Prostate gland (tissue), 2 donors: ENCODE measurements around the gene BCAN. TPM values are rescaled to one million over a fixed set of nuclear protein-coding genes. Genes with fewer than 3 reads are reported as not detected.

Experiments
- DNase-seq: peaks from one replicate; pipeline ENCODE4 v3.0.0-alpha.2; 2019; ENCODE audit warnings: low spot score
- H3K27ac ChIP-seq, 2 donors: fragments of 200-600 bp; sonication (generic); 2 replicates each; pipeline ENCODE4 v1.5.1; 2017 to 2019
- H3K27me3 ChIP-seq: fragments of 200-600 bp; sonication (generic); replicated peaks from 2 replicates; pipeline ENCODE4 v1.5.1; 2019; ENCODE audit not compliant: insufficient read depth
- H3K36me3 ChIP-seq, 2 donors: fragments of 200-600 bp; sonication (generic); 1 replicate in 1 of 2; 2 replicates in 1 of 2; pipeline versions ENCODE4 v1.5.1 to v1.8.1; 2017 to 2019
- H3K4me1 ChIP-seq: fragments of 200-600 bp; sonication (generic); replicated peaks from 2 replicates; pipeline ENCODE4 v1.5.1; 2019
- H3K4me3 ChIP-seq, 2 donors: fragments of 200-600 bp; sonication (generic); 2 replicates each; pipeline ENCODE4 v1.5.1; 2017 to 2019
- H3K9me3 ChIP-seq: fragments of 200-600 bp; sonication (generic); 2 replicates; pipeline ENCODE4 v1.5.1; 2017
- CTCF ChIP-seq, 4 experiments: fragments of 200-600 bp in 2 of 4; fragments of 450-650 bp in 2 of 4; sonication (generic) in 2 of 4; IDR thresholded peaks; 1 replicate in 3 of 4; 2 replicates in 1 of 4; pipeline ENCODE4 v1.5.1; 2016 to 2019; ENCODE audit warnings: antibody characterized with exemption in 4 of 4, mild to moderate bottlenecking in 2 of 4, moderate library complexity in 2 of 4
- POLR2A ChIP-seq: fragments of 450-650 bp; IDR thresholded peaks from one replicate; pipeline ENCODE4 v1.6.1; 2016; ENCODE audit warnings: antibody characterized with exemption, mild to moderate bottlenecking
- POLR2AphosphoS5 ChIP-seq: sonication (generic); formaldehyde crosslinking; IDR thresholded peaks from one replicate; pipeline ENCODE4 v1.6.1; 2017; ENCODE audit warnings: antibody characterized with exemption
- WGBS: methylation state at CpG from one replicate; pipeline ENCODE4 v1.1.5; 2018; 5-methylcytosine and 5-hydroxymethylcytosine counted together
- intact Hi-C: fragments of 100-400 bp; cut with DNase I; formaldehyde crosslinking; loops from one replicate; pipeline ENCODE4 v1.14.2; 2022
- total RNA-seq, 2 donors: library from RNA; depleted of rRNA; stranded (reverse); fragments of >200 nt; gene quantifications; one replicate each; pipeline ENCODE4 v1.1.0, GENCODE V29; 2016

The BCAN gene
- total RNA-seq, 2 donors from 2014 or later = 4.9 TPM; not detected in 1

- H3K9me3 ChIP-seq = no peaks in the 10 kb centered on the region
- no peaks in the 10 kb centered on the region for H3K4me1 ChIP-seq
- WGBS = 82% methylated on average over 7 of the region's 7 CpGs
- no peak for DNase-seq
- no peak overlapping the region for H3K4me3 ChIP-seq
- peaks cover 26% of the 10 kb centered on the region for H3K27me3 ChIP-seq
- intact Hi-C loops = no loop called here
- TF ChIP-seq POLR2A (no peak), POLR2AphosphoS5 (no peak), CTCF (IDR thresholded peaks at IDR 0.05) (no peak)
- no peaks in the 10 kb centered on the region for H3K36me3 ChIP-seq
- no peak overlapping the region for H3K27ac ChIP-seq
Observed at GRCh38 chr1:156643778-156644092, 1.8 kb downstream of the BCAN start.

DNA sequence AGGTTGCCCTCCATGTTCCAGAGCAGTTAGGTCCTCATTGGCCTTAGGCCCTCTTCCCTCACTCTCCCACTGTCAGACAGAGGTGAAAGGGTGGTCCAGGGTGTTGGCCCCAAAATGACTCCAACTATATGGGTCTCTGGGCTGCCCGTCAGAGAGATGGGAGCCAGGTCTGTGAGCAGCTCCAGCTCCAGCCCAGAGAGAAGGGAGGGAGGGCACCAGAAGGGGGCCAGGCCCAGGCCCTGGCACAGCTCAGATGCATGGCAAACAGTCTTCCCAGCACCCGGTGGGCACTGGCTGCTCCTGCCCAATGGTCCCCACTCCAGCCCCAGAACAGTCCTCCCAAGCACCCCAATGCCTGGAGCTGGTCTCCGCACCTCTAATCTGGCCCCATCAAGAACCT is 2.2 kb downstream of the BCAN start:
- TF ChIP-seq POLR2AphosphoS5 = no peak
- TF ChIP-seq POLR2A = no peak
- no peak for TF ChIP-seq CTCF (IDR thresholded peaks at IDR 0.05)
- H3K27me3 ChIP-seq = peaks cover 26% of the 10 kb centered on the region
- H3K36me3 ChIP-seq = no peaks in the 10 kb centered on the region
- no peaks in the 10 kb centered on the region for H3K4me1 ChIP-seq
- 82% methylated on average over 3 of the region's 3 CpGs for WGBS
- intact Hi-C loops = no loop called here
- no peak for DNase-seq
- H3K27ac ChIP-seq = no peak overlapping the region
- H3K9me3 ChIP-seq = no peaks in the 10 kb centered on the region
- H3K4me3 ChIP-seq = no peak overlapping the region

- H3K27me3 ChIP-seq = peaks cover 23% of the 10 kb centered on the region
- no peak for DNase-seq
- intact Hi-C loops = no loop called here
- TF ChIP-seq CTCF (IDR thresholded peaks at IDR 0.05) = no peak
- no peak for TF ChIP-seq POLR2A
- no peak for TF ChIP-seq POLR2AphosphoS5
- no peak overlapping the region for H3K4me3 ChIP-seq
- WGBS = 63% methylated on average over 1 of the region's 1 CpG
- no peaks in the 10 kb centered on the region for H3K9me3 ChIP-seq
- H3K36me3 ChIP-seq = no peaks in the 10 kb centered on the region
- H3K4me1 ChIP-seq = no peaks in the 10 kb centered on the region
- no peak overlapping the region for H3K27ac ChIP-seq
Observed at GRCh38 chr1:156644640-156645039, 2.7 kb downstream of the BCAN start.

- Histone ChIP-seq H3K4me1 (no peaks in the 10 kb centered on the region), H3K9me3 (no peaks in the 10 kb centered on the region), H3K27me3 (peaks cover 20% of the 10 kb centered on the region), H3K27ac (no peak overlapping the region), H3K36me3 (no peaks in the 10 kb centered on the region), H3K4me3 (no peak overlapping the region)
- no peak for TF ChIP-seq POLR2A
- TF ChIP-seq CTCF (IDR thresholded peaks at IDR 0.05) = no peak
- TF ChIP-seq POLR2AphosphoS5 = no peak
- intact Hi-C loops = no loop called here
- DNase-seq = no peak
- WGBS = 32% methylated on average over 3 of the region's 3 CpGs
Observed at GRCh38 chr1:156645056-156645455, 3.1 kb downstream of the BCAN start.

- intact Hi-C loops = no loop called here
- TF ChIP-seq POLR2AphosphoS5 (no peak), POLR2A (no peak), CTCF (IDR thresholded peaks at IDR 0.05) (no peak)
- Histone ChIP-seq H3K4me1 (no peaks in the 10 kb centered on the region), H3K9me3 (no peaks in the 10 kb centered on the region), H3K27ac (no peak overlapping the region), H3K4me3 (no peak overlapping the region), H3K27me3 (peaks cover 20% of the 10 kb centered on the region), H3K36me3 (no peaks in the 10 kb centered on the region)
- DNase-seq = no peak
- 90% methylated on average over 1 of the region's 1 CpG for WGBS
Observed at GRCh38 chr1:156645666-156646065, 3.7 kb downstream of the BCAN start.
